Fibroblast of lung (primary cell): ENCODE results near the gene LHFPL2.

Experiments used
- CTCF ChIP-seq, 2 donors: IDR thresholded peaks in 1 of 2; conservative IDR thresholded peaks in 1 of 2; 1 replicate in 1 of 2; 2 replicates in 1 of 2; pipeline ENCODE4 v1.5.1; 2011 to 2012; ENCODE audit warnings: low read length in 2 of 2, control low read depth in 1 of 2, inconsistent platforms in 1 of 2, low read depth in 1 of 2, mild to moderate bottlenecking in 1 of 2
- EZH2 ChIP-seq: IDR thresholded peaks from 2 replicates; pipeline ENCODE4 v1.5.1; 2012; ENCODE audit warnings: low read length, control low read depth, mild to moderate bottlenecking; ENCODE audit errors: missing control alignments

GRCh38 chr5:78504704-78505677, 143.6 kb downstream of the LHFPL2 start:
- TF ChIP-seq CTCF (conservative IDR thresholded peaks at IDR 0.05 in 1 of 2, IDR thresholded peaks at IDR 0.05 in 1 of 2; ENCODE audit: low read depth in 1 of 2, low read length in 2 of 2) (no peak), EZH2 (no peak)
